A549 (cell line): Measurements from ENCODE around the gene BRICD5. TPM values are rescaled to one million over a fixed set of nuclear protein-coding genes. Genes with fewer than 3 reads are reported as not detected.

ENCODE experiments used
- ATAC-seq, 2 experiments: fragments of 200-7000 bp in 1 of 2; fragments of >200 bp in 1 of 2; cut with Nextera tagmentation in 1 of 2; cut with Tn5 transposase in 1 of 2; 3 replicates each; pipeline versions ENCODE4 v1.8.0 to v1.9.1; 2018 to 2020; ENCODE audit warnings: mild to moderate bottlenecking in 1 of 2, moderate library complexity in 1 of 2
- CTCF ChIA-PET: fragments of 300-600 bp; sonication (Branson Sonifier 250); formaldehyde crosslinking; extraction: SDS; loops from one replicate; lab custom pipeline; 2021; ENCODE audit warnings: antibody characterized with exemption, inconsistent platforms; lab: Yijun Ruan, JAX
- POLR2A ChIA-PET: fragments of 350-600 bp; formaldehyde crosslinking; extraction: SDS; loops from one replicate; lab custom pipeline; 2021; ENCODE audit warnings: antibody characterized with exemption, inconsistent platforms; lab: Yijun Ruan, JAX
- DNase-seq, 2 experiments: peaks; one replicate each; pipeline versions ENCODE4 v3.0.0 to v3.0.0-alpha.2; 2011 to 2016; ENCODE audit warnings: low read depth in 1 of 2, low spot score in 1 of 2
- FAIRE-seq: peaks from 2 replicates; lab custom pipeline; 2011; peaks lifted over from hg19 to GRCh38; lab: Jason Lieb, UNC
- H3K27ac ChIP-seq, 2 experiments: fragments of >200 bp; sonication (Bioruptor Twin); formaldehyde crosslinking; 3 replicates each; pipeline ENCODE4 v1.5.1; 2016 to 2017
- H3K4me1 ChIP-seq: fragments of >200 bp; sonication (Bioruptor Twin); formaldehyde crosslinking; 3 replicates; pipeline ENCODE4 v1.6.1; 2016
- H3K4me2 ChIP-seq: fragments of >200 bp; sonication (Bioruptor Twin); formaldehyde crosslinking; 3 replicates; pipeline ENCODE4 v1.6.1; 2016
- H3K4me3 ChIP-seq: fragments of >200 bp; sonication (Bioruptor Twin); formaldehyde crosslinking; 3 replicates; pipeline ENCODE4 v1.5.1; 2016
- H3K9me3 ChIP-seq: fragments of >200 bp; sonication (Bioruptor Twin); formaldehyde crosslinking; 3 replicates; pipeline ENCODE4 v1.6.1; 2016
- BCL3 ChIP-seq: fragments of >200 bp; sonication (Bioruptor Twin); formaldehyde crosslinking; IDR thresholded peaks from 3 replicates; pipeline ENCODE4 v1.6.1; 2016
- BHLHE40 ChIP-seq: IDR thresholded peaks from 2 replicates; pipeline ENCODE4 v1.6.1; 2012; ENCODE audit warnings: low read depth, low read length, inconsistent platforms
- CBX2 ChIP-seq: fragments of 200-600 bp; sonication (generic); IDR thresholded peaks from 2 replicates; pipeline ENCODE4 v1.6.1; 2016; ENCODE audit warnings: low read depth, mild to moderate bottlenecking, borderline replicate concordance
- CHD4 ChIP-seq: fragments of 200-600 bp; sonication (generic); IDR thresholded peaks from 2 replicates; pipeline ENCODE4 v1.6.1; 2016; ENCODE audit warnings: antibody characterized with exemption, mild to moderate bottlenecking, borderline replicate concordance
- CTCF ChIP-seq: fragments of >200 bp; sonication (Bioruptor Twin); formaldehyde crosslinking; IDR thresholded peaks from 3 replicates; pipeline ENCODE4 v1.5.1; 2016
- FOSL2 ChIP-seq, 2 experiments: fragments of 450-650 bp in 1 of 2; fragments of >200 bp in 1 of 2; sonication (Bioruptor Twin) in 1 of 2; formaldehyde crosslinking; IDR thresholded peaks; 2 replicates each; pipeline versions ENCODE4 v1.5.0 to v1.6.1; 2016 to 2020; ENCODE audit warnings: mild to moderate bottlenecking in 1 of 2, moderate library complexity in 1 of 2
- FOXS1 ChIP-seq: fragments of 250-450 bp; sonication (Bioruptor Pico); IDR thresholded peaks from 2 replicates; pipeline ENCODE4 v1.5.0; 2020; ENCODE audit warnings: mild to moderate bottlenecking, moderate library complexity
- HOXB5 ChIP-seq: fragments of 250-450 bp; sonication (Bioruptor Pico); IDR thresholded peaks from 2 replicates; pipeline ENCODE4 v1.5.0; 2020; ENCODE audit warnings: mild to moderate bottlenecking, moderate library complexity
- JUN ChIP-seq, 2 experiments: fragments of >200 bp; sonication (Bioruptor Twin); formaldehyde crosslinking; IDR thresholded peaks; 2 replicates in 1 of 2; 3 replicates in 1 of 2; pipeline ENCODE4 v1.6.1; 2016 to 2017
- KDM5A ChIP-seq: fragments of 200-600 bp; sonication (generic); IDR thresholded peaks from 2 replicates; pipeline ENCODE4 v1.6.1; 2016; ENCODE audit warnings: antibody characterized with exemption, mild to moderate bottlenecking
- MAFK ChIP-seq: fragments of 450-650 bp; IDR thresholded peaks from 2 replicates; pipeline ENCODE4 v1.6.1; 2014; ENCODE audit not compliant: partially characterized antibody
- NFE2L2 ChIP-seq: fragments of 150-350 bp; conservative IDR thresholded peaks from 2 replicates; pipeline ENCODE4 v1.6.1; 2014; ENCODE audit warnings: low read length
- NPAS2 ChIP-seq: fragments of 250-450 bp; sonication (Bioruptor Pico); IDR thresholded peaks from 2 replicates; pipeline ENCODE4 v1.8.0; 2022; ENCODE audit warnings: mild to moderate bottlenecking, moderate library complexity, borderline replicate concordance
- NR3C1 ChIP-seq: fragments of >200 bp; sonication (Bioruptor Twin); formaldehyde crosslinking; IDR thresholded peaks from 3 replicates; pipeline ENCODE4 v1.6.1; 2017
- POLR2A ChIP-seq: IDR thresholded peaks from 2 replicates; pipeline ENCODE4 v1.6.1; 2012; ENCODE audit warnings: mild to moderate bottlenecking, low read length
- POLR2AphosphoS2 ChIP-seq: conservative IDR thresholded peaks from 2 replicates; pipeline ENCODE4 v1.6.1; 2012; ENCODE audit warnings: low read length, improper control_type of control experiment, inconsistent platforms
- RCOR1 ChIP-seq: fragments of 150-350 bp; IDR thresholded peaks from 2 replicates; pipeline ENCODE4 v1.6.1; 2014; ENCODE audit warnings: antibody characterized with exemption, low read length, low read depth
- USF2 ChIP-seq: fragments of 450-650 bp; IDR thresholded peaks from 2 replicates; pipeline ENCODE4 v1.6.1; 2014; ENCODE audit warnings: antibody characterized with exemption
- ZC3H11A ChIP-seq: fragments of 450-650 bp; IDR thresholded peaks from 2 replicates; pipeline ENCODE4 v1.6.1; 2014; ENCODE audit warnings: antibody characterized with exemption, mild to moderate bottlenecking
- ZFP36 ChIP-seq: fragments of 450-650 bp; IDR thresholded peaks from 2 replicates; pipeline ENCODE4 v1.6.1; 2014; ENCODE audit warnings: borderline replicate concordance; ENCODE audit not compliant: partially characterized antibody
- ZNF302 ChIP-seq: fragments of 250-450 bp; sonication (Bioruptor Pico); IDR thresholded peaks from 2 replicates; pipeline ENCODE4 v1.9.0; 2021; ENCODE audit warnings: inconsistent platforms, mild to moderate bottlenecking, moderate library complexity
- ZSCAN20 ChIP-seq: fragments of 250-450 bp; sonication (Bioruptor Pico); IDR thresholded peaks from 2 replicates; pipeline ENCODE4 v1.8.0; 2022; ENCODE audit warnings: mild to moderate bottlenecking, moderate library complexity
- WGBS: methylation state at CpG from one replicate; pipeline ENCODE4 v1.1.6; 2017; ENCODE audit errors: missing lambda C conversion rate; 5-methylcytosine and 5-hydroxymethylcytosine counted together
- polyA plus RNA-seq, 4 experiments: library from polyadenylated mRNA; depleted of rRNA in 3 of 4; stranded (reverse); fragments of >200 nt; fragmentation: RNase III in 1 of 4; extraction: RNeasy Plus Mini Kit Qiagen cat#74134 plus additional on column Dnase treatment in 1 of 4; gene quantifications; 2 replicates in 3 of 4; 3 replicates in 1 of 4; pipeline ENCODE4 v1.2.3, GENCODE V29; 2011 to 2017

The BRICD5 gene
- polyA plus RNA-seq, 2 of the 4 experiments (the other 2 are of a cell fraction) = 2.0 to 9.1 TPM

GRCh38 chr16:2229091-2229490, 18.4 kb upstream of the BRICD5 start:
- ATAC-seq (no peak), FAIRE-seq (no peak), DNase-seq (no peak)
- no peak overlapping the region for H3K27ac ChIP-seq
- H3K4me2 ChIP-seq = no peak overlapping the region
- H3K4me1 ChIP-seq = peaks cover 25% of the 10 kb centered on the region
- no peaks in the 10 kb centered on the region for H3K9me3 ChIP-seq
- WGBS = 95% methylated on average over 11 of the region's 12 CpGs
- CTCF ChIA-PET = interaction anchor here (2.3 kb wide), 1 partner anchor 34 kb away, joined by 7 read pairs; no protein-coding TSS in a partner anchor
- no peak overlapping the region for H3K4me3 ChIP-seq
- TF ChIP-seq NPAS2 (CRISPR knock-in tag) = no peak
- no peak for TF ChIP-seq ZNF302 (CRISPR knock-in tag)
- no peak for TF ChIP-seq FOXS1
- no peak for TF ChIP-seq CHD4
- TF ChIP-seq MAFK = no peak
- TF ChIP-seq, all 56 proteins: peak for 0
- POLR2A ChIA-PET = no interaction called here

- 93% methylated on average over 12 of the region's 25 CpGs for WGBS
- Histone ChIP-seq H3K4me1 (peaks cover 25% of the 10 kb centered on the region), H3K4me3 (no peak overlapping the region), H3K4me2 (no peak overlapping the region), H3K27ac (no peak overlapping the region), H3K9me3 (no peaks in the 10 kb centered on the region)
- no peak for DNase-seq
- ChIA-PET POLR2A (no interaction called here), CTCF (interaction anchor here (3.8 kb wide), 1 partner anchor 23 kb away, joined by 20 read pairs; the partner anchor contains the start of gene ECI1)
- no peak for TF ChIP-seq RCOR1
- no peak for TF ChIP-seq USF2
- TF ChIP-seq NFE2L2 = no peak
- TF ChIP-seq CTCF = no peak
- no peak for TF ChIP-seq ZC3H11A
- TF ChIP-seq NPAS2 (CRISPR knock-in tag) = no peak
- no peak for TF ChIP-seq POLR2A
- no peak for TF ChIP-seq BCL3
- no peak for TF ChIP-seq KDM5A
- no peak for TF ChIP-seq CBX2
- no peak for TF ChIP-seq ZSCAN20
- TF ChIP-seq FOSL2 (IDR thresholded peaks at IDR 0.05) = no peak
- TF ChIP-seq FOSL2 (CRISPR knock-in tag; IDR thresholded peaks at IDR 0.05) = no peak
- no peak for TF ChIP-seq POLR2AphosphoS2
- no peak for TF ChIP-seq HOXB5 (CRISPR knock-in tag)
- no peak for TF ChIP-seq NR3C1
- TF ChIP-seq BHLHE40 = no peak
- no peak for TF ChIP-seq ZFP36
- TF ChIP-seq JUN (IDR thresholded peaks at IDR 0.05) = no peak
- FAIRE-seq = no peak
- no peak for ATAC-seq
These were observed 17.6 kb upstream of the BRICD5 start for GRCh38 chr16:2228161-2228824.
